Trophoblast cell (in vitro differentiated cells and primary cell): Measurements from ENCODE around the gene AGMO.

Source experiments
- DNase-seq, 2 donors: peaks; one replicate each; pipeline ENCODE4 v3.0.0-alpha.2; 2016
- H2AFZ ChIP-seq: 2 replicates; pipeline ENCODE4 v1.6.1; 2013; ENCODE audit warnings: low read length, moderate library complexity, mild to moderate bottlenecking; ENCODE audit not compliant: insufficient read depth, poor library complexity
- H2AK5ac ChIP-seq: 2 replicates; pipeline ENCODE4 v1.6.1; 2013; ENCODE audit warnings: mild to moderate bottlenecking, low read length
- H2BK120ac ChIP-seq: 2 replicates; pipeline ENCODE4 v1.6.1; 2013; ENCODE audit warnings: low read length, mild to moderate bottlenecking, moderate library complexity; ENCODE audit not compliant: insufficient read depth, poor library complexity
- H2BK12ac ChIP-seq: 2 replicates; pipeline ENCODE4 v1.6.1; 2013; ENCODE audit warnings: mild to moderate bottlenecking, low read length, moderate library complexity
- H2BK5ac ChIP-seq: 2 replicates; pipeline ENCODE4 v1.6.1; 2013; ENCODE audit warnings: low read length, low read depth, moderate library complexity, mild to moderate bottlenecking; ENCODE audit not compliant: poor library complexity
- H3K14ac ChIP-seq: 2 replicates; pipeline ENCODE4 v1.6.1; 2013; ENCODE audit warnings: mild to moderate bottlenecking, low read length
- H3K18ac ChIP-seq: 2 replicates; pipeline ENCODE4 v1.6.1; 2013; ENCODE audit warnings: mild to moderate bottlenecking, low read length
- H3K23ac ChIP-seq: 2 replicates; pipeline ENCODE4 v1.6.1; 2013; ENCODE audit warnings: low read length
- H3K27ac ChIP-seq: 2 replicates; pipeline ENCODE4 v1.5.1; 2013; ENCODE audit warnings: low read depth, mild to moderate bottlenecking, inconsistent platforms, low read length, moderate library complexity
- H3K27me3 ChIP-seq: 2 replicates; pipeline ENCODE4 v1.6.1; 2013; ENCODE audit warnings: inconsistent platforms, mild to moderate bottlenecking, low read length, moderate library complexity; ENCODE audit not compliant: insufficient read depth
- H3K36me3 ChIP-seq, 2 experiments: 1 replicate in 1 of 2; 2 replicates in 1 of 2; pipeline ENCODE4 v1.6.1; 2013; ENCODE audit warnings: low read length in 2 of 2, mild to moderate bottlenecking in 2 of 2, moderate library complexity in 1 of 2; ENCODE audit not compliant: insufficient read depth in 2 of 2, control insufficient read depth in 1 of 2
- H3K4ac ChIP-seq: 2 replicates; pipeline ENCODE4 v1.6.1; 2013; ENCODE audit warnings: low read depth, mild to moderate bottlenecking, low read length, moderate library complexity
- H3K4me1 ChIP-seq, 2 experiments: 1 replicate in 1 of 2; 2 replicates in 1 of 2; pipeline ENCODE4 v1.6.1; 2013; ENCODE audit warnings: low read length in 2 of 2, mild to moderate bottlenecking in 2 of 2, moderate library complexity in 1 of 2; ENCODE audit not compliant: insufficient read depth in 2 of 2, control insufficient read depth in 1 of 2
- H3K4me2 ChIP-seq: 2 replicates; pipeline ENCODE4 v1.6.1; 2013; ENCODE audit warnings: inconsistent platforms, mild to moderate bottlenecking, low read length, moderate library complexity
- H3K4me3 ChIP-seq: 2 replicates; pipeline ENCODE4 v1.5.1; 2013; ENCODE audit warnings: mild to moderate bottlenecking, low read depth, low read length, inconsistent platforms
- H3K79me1 ChIP-seq: one replicate; pipeline ENCODE4 v1.6.1; 2013; ENCODE audit warnings: low read length
- H3K79me2 ChIP-seq: 2 replicates; pipeline ENCODE4 v1.6.1; 2013; ENCODE audit warnings: low read length, mild to moderate bottlenecking; ENCODE audit not compliant: control insufficient read depth, insufficient read depth, poor library complexity
- H3K9ac ChIP-seq: 2 replicates; pipeline ENCODE4 v1.6.1; 2013; ENCODE audit warnings: mild to moderate bottlenecking, low read length
- H3K9me3 ChIP-seq: 2 replicates; pipeline ENCODE4 v1.6.1; 2013; ENCODE audit warnings: low read depth, mild to moderate bottlenecking, control low read depth, inconsistent platforms, low read length; ENCODE audit not compliant: insufficient read depth
- H4K12ac ChIP-seq: 2 replicates; pipeline ENCODE4 v1.6.1; 2013; ENCODE audit warnings: low read depth, mild to moderate bottlenecking, low read length, moderate library complexity
- H4K8ac ChIP-seq: 2 replicates; pipeline ENCODE4 v1.6.1; 2013; ENCODE audit warnings: low read depth, mild to moderate bottlenecking, low read length, moderate library complexity
- H4K91ac ChIP-seq: one replicate; pipeline ENCODE4 v1.6.1; 2013; ENCODE audit warnings: low read depth, mild to moderate bottlenecking, low read length, moderate library complexity
- WGBS: extraction: QIAGEN DNeasy Blood & Tissue Kit; methylation state at CpG from one replicate; pipeline ENCODE4 v1.1.7; 2013; ENCODE audit warnings: missing lambda C conversion rate; ENCODE audit not compliant: insufficient read length, insufficient coverage; ENCODE audit errors: extremely low coverage; 5-methylcytosine and 5-hydroxymethylcytosine counted together

Gene AGMO

GRCh38 chr7:15215616-15216015 is 346.2 kb downstream of the AGMO start:
- Histone ChIP-seq H3K27ac (no peak overlapping the region), H2BK120ac (no peak overlapping the region)

GRCh38 chr7:15214976-15215375 is 346.8 kb downstream of the AGMO start:
- H3K4ac ChIP-seq: no peak overlapping the region
- no peak overlapping the region for H2AK5ac ChIP-seq
- H2BK5ac ChIP-seq: no peak overlapping the region
- H3K36me3 ChIP-seq: no peaks in the 10 kb centered on the region
- H3K27ac ChIP-seq: no peak overlapping the region
- no peak overlapping the region for H4K91ac ChIP-seq
- no peak overlapping the region for H2BK120ac ChIP-seq
- no peak overlapping the region for H3K4me2 ChIP-seq
- H3K27me3 ChIP-seq: no peaks in the 10 kb centered on the region
- no peak overlapping the region for H4K12ac ChIP-seq
- no peak overlapping the region for H2AFZ ChIP-seq
- no peak overlapping the region for H4K8ac ChIP-seq
- no peak overlapping the region for H3K9ac ChIP-seq
- H3K4me1 ChIP-seq: no peaks in the 10 kb centered on the region
- H3K79me2 ChIP-seq: no peaks in the 10 kb centered on the region
- H3K23ac ChIP-seq: no peak overlapping the region
- H3K4me3 ChIP-seq: no peak overlapping the region
- H3K79me1 ChIP-seq: no peaks in the 10 kb centered on the region
- WGBS: no CpG with 5 or more reads among the region's 2 CpGs
- no peak overlapping the region for H2BK12ac ChIP-seq
- H3K14ac ChIP-seq: no peak overlapping the region
- no peaks in the 10 kb centered on the region for H3K9me3 ChIP-seq
- no peak overlapping the region for H3K18ac ChIP-seq
- DNase-seq: no peak

More at GRCh38 chr7:15215616-15216015, 346.2 kb downstream of the AGMO start:
- no peak for DNase-seq
- Histone ChIP-seq H3K4me3 (no peak overlapping the region), H3K18ac (no peak overlapping the region), H3K9ac (no peak overlapping the region), H3K36me3 (no peaks in the 10 kb centered on the region), H2AK5ac (no peak overlapping the region), H3K4me1 (no peaks in the 10 kb centered on the region), H3K79me1 (no peaks in the 10 kb centered on the region), H3K9me3 (no peaks in the 10 kb centered on the region), H3K23ac (no peak overlapping the region), H2BK12ac (no peak overlapping the region), H3K4me2 (no peak overlapping the region), H4K8ac (no peak overlapping the region), H4K12ac (no peak overlapping the region), H2AFZ (no peak overlapping the region), H3K79me2 (no peaks in the 10 kb centered on the region), H3K14ac (no peak overlapping the region), H4K91ac (no peak overlapping the region), H3K4ac (no peak overlapping the region), H3K27me3 (no peaks in the 10 kb centered on the region), H2BK5ac (no peak overlapping the region)
- WGBS: no CpG with 5 or more reads among the region's 4 CpGs

- Histone ChIP-seq H2AFZ (no peak overlapping the region), H3K9ac (no peak overlapping the region), H3K4me3 (no peak overlapping the region), H4K12ac (no peak overlapping the region), H4K91ac (no peak overlapping the region), H2BK5ac (no peak overlapping the region), H3K14ac (no peak overlapping the region), H3K27me3 (no peaks in the 10 kb centered on the region), H3K4me1 (no peaks in the 10 kb centered on the region), H3K27ac (no peak overlapping the region), H3K23ac (no peak overlapping the region), H3K79me1 (no peaks in the 10 kb centered on the region), H4K8ac (no peak overlapping the region), H3K79me2 (no peaks in the 10 kb centered on the region), H3K4ac (no peak overlapping the region), H2AK5ac (no peak overlapping the region), H2BK12ac (no peak overlapping the region), H2BK120ac (no peak overlapping the region), H3K4me2 (no peak overlapping the region), H3K9me3 (no peaks in the 10 kb centered on the region), H3K18ac (no peak overlapping the region), H3K36me3 (no peaks in the 10 kb centered on the region)
- DNase-seq: no peak
- WGBS: no CpG with 5 or more reads among the region's 2 CpGs
Observed at GRCh38 chr7:15213093-15213492, 348.7 kb downstream of the AGMO start.

GRCh38 chr7:15209429-15209828 is 352.4 kb downstream of the AGMO start:
- Histone ChIP-seq H2BK12ac (no peak overlapping the region), H2AK5ac (no peak overlapping the region), H4K8ac (no peak overlapping the region), H3K4ac (no peak overlapping the region), H3K18ac (no peak overlapping the region), H3K14ac (no peak overlapping the region), H3K4me1 (no peaks in the 10 kb centered on the region), H4K12ac (no peak overlapping the region), H3K23ac (no peak overlapping the region), H3K9me3 (no peaks in the 10 kb centered on the region), H2BK120ac (no peak overlapping the region), H3K36me3 (no peaks in the 10 kb centered on the region), H2AFZ (no peak overlapping the region), H3K4me2 (no peak overlapping the region), H3K27ac (no peak overlapping the region), H4K91ac (no peak overlapping the region), H2BK5ac (no peak overlapping the region), H3K4me3 (no peak overlapping the region), H3K79me2 (no peaks in the 10 kb centered on the region), H3K9ac (no peak overlapping the region), H3K27me3 (no peaks in the 10 kb centered on the region), H3K79me1 (no peaks in the 10 kb centered on the region)
- no peak for DNase-seq
- WGBS: no CpG with 5 or more reads among the region's 4 CpGs
